ENCODE results near the gene SSU72.
"Not testable (repeated sequence)": the region's sequence is repeated elsewhere in the genome, so short reads cannot be mapped to it uniquely, and the experiment has no call there.

The SSU72 gene

DNA sequence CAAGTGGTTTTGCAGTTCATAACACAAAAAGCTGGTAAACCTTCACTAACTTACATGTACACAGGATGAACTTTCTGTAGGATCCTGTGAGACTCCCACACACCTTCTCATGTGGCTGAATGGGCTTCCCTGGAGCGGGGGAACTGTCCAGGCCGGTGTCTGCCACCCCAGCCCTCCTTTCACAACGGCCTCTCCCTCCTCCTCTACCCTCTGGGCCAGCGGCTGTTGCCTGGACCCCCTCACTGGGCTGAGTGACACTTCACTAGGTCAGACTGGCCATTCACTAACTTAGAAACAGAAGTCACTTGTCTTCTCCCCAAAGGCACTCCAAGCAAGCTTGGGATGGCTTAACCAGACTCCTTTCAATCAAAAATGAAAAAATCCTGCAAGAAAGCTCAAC lies 16.1 kb downstream of the SSU72 start:
- no peak for DNase-seq (ENCODE audit: low read depth)

DNA sequence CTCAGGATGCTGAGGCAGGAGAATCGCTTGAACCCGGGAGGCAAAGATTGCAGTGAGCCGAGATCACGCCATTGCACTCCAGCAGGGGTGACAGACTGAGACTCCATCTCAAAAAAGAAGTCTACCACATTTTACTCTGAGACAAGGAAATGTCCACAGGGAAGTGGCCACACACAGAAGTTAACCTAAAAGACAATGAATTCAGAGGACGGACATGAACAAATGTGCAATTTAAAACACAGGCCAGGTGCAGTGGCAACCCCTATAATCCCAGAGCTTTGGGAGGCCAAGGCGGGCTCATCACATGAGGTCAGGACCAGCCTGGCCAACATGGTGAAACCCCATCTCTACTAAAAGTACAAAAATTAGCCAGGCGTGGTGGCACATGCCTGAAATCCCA lies 17.0 kb downstream of the SSU72 start:
- DNase-seq (ENCODE audit: low read depth): not testable (repeated sequence)

DNA sequence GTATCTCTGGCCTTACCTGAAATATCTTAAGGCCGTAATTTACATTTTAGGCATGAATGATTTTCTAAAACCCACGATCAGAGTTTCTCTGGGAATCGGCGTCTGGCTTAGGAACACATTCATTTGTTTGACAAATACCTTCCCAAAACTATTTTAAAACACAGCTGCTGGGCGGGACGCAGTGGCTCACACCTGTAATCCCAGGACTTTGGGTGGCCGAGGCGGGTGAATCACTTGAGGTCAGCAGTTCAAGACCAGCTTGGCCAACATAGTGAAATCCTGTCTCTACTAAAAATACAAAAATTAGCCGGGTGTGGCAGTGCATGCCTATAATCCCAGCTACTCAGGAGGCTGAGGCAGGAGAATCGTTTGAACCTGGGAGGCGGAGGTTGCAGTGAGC lies 17.7 kb downstream of the SSU72 start:
- not testable (repeated sequence) for DNase-seq (ENCODE audit: low read depth)

DNA sequence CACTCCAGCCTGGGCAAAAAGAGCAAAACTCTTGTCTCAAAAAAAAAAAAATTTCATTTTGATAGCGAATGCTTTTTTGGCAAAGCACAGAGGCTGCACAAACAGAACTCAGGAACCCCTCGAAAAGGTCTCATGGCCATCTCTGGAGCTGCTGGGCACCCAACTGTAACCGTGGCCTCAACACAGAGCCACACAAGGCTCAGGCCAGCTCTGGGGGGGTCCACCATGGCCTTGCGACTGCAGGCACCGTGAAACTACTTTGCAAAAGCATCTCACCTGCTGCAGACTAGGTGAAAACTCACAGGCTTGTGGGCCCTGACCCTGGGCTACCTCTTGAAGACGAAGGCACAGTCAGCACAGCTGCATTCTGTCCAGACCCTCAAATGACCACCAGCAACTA lies 18.2 kb downstream of the SSU72 start:
- no peak for DNase-seq (ENCODE audit: low read depth)

DNA sequence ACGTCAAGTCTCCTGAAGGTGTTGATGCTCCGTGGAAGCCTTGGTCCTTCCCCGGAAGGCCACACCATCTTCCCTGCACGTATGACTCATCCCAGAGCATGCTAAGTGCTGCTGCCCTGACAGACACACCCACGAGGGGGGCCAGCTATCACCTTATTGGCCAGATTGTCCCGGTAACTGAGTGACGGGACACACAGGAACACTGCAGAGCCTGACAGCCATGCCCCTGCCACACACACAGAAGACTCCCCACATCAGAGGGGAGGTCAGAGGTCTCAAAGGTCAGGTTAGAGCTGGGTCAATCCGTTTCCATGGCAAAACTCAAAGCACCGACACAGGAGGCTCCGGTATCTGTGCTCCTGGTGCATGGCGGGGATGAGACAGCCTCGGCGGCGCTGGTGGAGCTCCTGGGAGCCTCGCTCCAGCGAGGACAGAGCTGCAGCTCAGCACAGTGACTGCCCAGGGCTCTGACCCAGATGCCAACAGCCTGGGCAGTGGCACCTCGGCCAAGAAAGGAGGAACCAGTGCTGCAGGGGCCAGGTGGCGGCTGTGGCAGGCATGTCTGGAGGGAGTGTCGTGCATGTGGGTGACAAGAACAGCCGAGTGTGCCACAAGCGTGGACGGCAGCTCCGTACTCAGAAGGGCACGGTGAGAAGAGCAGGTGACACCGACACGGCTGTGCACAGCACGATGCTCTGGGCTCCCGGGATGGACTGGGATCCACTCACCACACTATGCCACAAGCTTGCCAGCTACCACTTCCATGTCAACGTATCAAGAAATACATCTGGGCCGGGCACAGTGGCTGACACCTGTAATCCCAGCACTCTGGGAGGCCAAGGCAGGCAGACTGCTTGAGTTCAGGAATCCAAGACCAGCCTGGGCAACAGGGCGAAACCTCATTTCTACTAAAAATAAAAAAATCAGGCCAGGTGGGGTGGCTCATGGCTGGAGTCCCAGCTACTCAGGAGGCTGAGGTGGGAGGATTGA lies 19.4 kb downstream of the SSU72 start:
- DNase-seq (ENCODE audit: low read depth): no peak

DNA sequence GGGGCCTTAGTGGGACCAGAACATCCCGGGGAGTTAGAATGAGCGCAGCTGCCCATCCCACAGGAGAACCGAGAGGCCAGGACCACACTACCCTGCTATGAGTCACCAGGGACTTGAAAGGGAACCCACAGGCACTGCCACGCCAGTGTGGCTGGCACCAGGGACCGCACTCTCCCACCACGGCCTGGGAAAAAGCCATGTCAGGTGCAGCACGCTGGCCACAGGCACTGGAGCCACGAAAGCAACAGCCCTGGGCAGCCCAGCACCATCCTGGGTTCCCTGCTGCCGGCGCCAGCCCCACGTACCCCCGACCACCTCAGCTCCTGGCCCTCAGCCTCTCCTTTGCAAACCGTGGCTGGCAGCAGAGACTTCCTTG lies 20.1 kb downstream of the SSU72 start:
- no peak for DNase-seq (ENCODE audit: low read depth)

DNA sequence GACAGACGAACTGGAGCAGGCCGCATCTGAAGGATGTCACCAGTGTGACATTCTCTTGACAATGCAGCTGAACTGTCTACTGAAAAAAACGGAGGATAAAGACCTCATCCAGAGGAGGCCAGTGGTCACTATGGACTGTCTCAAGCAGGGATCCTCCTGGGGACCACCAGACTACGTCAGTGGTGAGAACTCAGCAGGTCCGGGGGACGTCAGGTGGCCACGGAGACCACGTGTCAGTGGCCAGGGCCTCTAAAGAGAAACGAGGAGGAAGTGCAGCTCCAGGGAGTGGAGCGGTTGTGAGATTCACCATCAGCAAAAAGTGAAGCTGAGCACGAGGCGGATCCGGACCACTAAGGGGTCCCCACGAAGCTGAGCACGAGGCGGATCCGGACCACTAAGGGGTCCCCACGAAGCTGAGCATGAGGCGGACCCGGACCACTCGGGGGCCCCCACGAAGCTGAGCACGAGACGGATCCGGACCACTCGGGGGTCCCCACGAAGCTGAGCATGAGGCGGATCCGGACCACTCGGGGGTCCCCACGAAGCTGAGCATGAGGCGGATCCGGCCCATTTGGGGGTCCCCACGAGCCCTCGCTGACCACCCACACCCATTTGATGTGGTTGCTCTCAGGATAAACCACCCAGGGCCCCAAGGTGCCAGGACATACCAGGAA lies 20.7 kb downstream of the SSU72 start:
- DNase-seq (ENCODE audit: low read depth): no peak

DNA sequence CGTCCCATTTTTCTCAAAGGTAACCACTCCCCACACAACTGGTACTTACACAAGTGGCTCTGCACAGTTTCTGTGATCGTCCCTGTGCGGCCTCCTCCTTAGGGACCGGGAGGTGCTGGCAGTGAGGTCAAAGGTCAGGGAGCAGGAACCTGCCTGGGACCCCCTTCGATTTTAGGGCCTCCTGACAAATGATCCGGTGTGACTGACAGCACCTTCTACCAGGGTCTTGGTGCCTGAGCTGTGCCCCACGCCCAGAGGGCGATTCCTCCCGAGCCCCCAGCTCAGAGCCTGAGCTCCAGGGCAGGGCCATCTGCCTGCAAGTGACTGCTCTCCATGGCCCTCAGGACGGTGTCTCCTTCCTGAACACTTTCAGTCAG lies 22.4 kb downstream of the SSU72 start:
- no peak for DNase-seq (ENCODE audit: low read depth)

DNA sequence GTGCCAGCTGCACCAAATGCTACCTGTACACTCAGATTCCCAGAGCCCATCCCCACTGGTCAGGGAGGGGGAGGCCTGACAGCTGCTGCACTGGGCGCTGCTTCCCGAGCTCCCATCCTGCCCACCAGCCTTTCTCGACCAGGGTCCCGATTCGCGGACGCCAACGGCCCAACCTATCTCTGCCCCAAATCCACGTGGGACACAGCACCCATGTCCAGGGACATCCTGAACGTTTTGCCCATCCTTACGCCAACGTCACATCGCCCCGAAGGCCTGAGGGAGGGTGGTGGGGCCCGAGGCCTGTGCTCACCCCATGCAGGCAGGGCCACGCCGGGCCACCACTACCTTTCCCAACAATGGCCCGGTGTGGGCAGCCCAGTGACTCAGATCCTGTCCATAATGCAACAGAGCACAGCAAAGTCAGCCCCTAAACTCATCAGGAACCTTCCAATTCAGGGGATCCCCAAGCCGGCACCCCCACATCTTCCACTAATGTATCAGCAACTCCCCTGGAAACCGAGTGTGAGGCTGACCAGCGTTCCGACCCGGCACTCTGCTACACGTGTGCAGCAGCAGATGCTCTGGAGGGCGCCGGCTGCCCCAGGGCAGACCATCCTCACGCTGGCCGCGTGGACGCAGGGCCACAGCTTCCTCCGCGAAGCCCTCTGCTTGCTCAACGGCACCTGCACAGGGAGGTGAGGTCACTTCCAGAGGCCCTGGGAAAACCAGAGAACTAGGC lies 23.0 kb downstream of the SSU72 start:
- DNase-seq (ENCODE audit: low read depth): no peak

DNA sequence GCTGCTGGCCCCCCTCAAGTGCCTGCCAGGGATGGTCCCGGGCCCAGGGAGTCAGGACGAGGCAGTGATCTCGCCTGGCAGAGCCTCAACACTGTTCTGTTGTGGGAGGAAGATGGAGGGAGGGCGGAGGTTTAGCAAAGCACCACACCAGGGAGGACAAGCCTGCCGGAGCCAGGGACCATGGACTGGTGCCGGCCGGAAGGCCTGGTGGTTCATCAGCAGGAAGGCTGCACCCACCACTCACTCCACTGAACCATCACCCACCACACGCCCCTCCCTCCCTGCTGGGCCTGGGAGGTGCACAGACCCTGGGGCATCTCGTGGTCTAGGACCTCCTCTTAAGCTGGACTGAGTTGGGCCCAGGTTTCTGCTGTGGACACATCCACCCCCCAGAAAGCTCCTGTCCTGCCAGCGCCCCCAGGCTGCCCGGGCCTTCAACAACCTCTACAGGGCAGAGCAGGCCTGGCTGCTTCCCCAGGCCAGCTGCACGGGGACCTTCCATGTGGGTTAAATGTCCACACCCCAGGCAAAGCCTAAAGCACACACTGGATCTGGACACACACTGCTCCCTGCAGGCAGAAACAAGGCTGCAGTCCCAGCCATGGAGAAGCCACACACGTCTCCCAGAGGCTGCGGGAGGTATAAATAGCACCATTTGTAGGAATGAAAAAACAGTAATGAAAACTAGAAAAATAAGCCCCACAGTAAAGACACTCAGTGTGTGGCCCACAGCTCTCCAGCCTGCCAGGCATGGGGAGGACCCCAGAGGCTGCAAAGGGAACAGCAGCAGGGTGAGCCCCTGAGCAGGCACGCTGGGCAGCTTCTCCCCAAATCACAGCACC lies 23.9 kb downstream of the SSU72 start:
- no peak for DNase-seq (ENCODE audit: low read depth)

DNA sequence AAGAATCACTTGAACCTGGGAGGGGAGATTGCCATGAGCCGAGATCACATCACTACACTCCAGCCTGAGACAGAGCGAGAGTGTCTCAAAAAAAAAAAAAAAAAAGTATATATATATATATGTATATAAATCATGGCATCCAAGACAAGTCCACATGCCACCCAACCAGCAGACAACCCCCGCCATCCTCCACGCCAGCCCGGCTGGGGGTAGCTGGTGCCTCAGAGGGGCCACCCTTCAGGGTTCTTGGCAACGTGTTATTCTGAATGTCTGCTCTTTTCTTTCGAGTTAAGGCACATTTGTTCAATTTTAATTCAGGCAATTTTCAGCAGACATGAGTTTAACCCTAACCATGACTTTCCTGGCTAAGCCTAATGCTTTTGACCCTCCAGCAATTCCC lies 24.6 kb downstream of the SSU72 start:
- no peak for DNase-seq (ENCODE audit: low read depth)

DNA sequence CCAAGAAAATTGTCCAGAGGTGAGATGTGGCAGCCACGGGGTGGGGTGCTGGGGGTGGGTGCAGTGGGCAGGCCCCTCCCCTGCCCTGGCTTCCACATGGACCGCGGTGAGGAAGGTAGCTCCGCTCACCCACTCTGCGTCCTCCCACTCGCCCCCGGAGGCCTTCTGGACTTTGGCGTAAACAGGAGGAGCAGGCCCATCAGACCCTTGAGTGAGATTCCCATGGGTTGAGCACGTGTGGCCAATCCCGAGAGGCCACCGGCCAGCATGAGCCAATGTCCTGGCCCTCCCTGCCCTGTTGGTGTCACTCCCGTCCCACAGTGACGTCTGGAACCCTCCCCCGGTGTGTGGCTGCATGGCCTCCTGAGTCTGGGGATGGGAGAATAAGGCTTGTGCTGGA lies 26.1 kb downstream of the SSU72 start:
- DNase-seq (ENCODE audit: low read depth): no peak

DNA sequence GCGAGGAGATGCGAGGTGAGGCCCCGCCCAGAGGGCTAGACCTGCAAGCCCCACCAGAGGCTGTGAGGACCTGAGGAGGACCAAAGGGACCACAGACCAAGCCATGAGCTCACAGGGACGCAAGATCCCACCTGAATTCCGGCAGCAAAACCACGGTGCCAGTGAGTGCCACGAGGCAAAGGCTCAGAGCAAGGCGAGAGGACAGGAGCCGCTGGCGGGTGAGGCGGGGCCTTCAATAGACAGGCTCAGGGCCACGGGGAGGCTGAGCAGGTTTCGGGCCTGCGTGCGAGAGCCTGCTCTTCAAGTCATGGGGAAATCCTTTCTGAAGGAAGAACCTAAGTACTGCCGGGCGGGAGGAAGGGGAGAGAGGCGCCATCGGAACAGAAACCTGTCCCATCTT lies 27.2 kb downstream of the SSU72 start:
- no peak for DNase-seq (ENCODE audit: low read depth)

DNA sequence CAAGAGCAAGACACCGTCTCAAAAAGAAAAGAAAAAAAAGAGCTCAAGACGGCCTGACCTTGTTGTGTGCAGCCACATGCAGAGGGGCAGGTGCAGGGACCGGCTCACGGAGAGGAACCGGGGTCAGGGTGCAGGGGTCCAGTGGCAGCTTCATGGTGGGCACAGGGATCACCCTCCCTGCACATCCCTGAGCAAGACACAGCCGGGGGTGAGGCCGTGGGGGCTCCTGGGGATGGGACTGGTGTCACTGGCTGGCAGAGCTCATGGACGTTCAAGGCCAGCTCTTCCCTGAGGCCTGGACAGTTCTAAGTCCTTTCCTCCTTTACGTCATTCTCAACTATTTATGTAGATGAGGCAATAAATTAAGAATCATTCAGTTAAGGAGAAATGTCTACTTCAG lies 27.7 kb downstream of the SSU72 start:
- DNase-seq (ENCODE audit: low read depth): no peak

DNA sequence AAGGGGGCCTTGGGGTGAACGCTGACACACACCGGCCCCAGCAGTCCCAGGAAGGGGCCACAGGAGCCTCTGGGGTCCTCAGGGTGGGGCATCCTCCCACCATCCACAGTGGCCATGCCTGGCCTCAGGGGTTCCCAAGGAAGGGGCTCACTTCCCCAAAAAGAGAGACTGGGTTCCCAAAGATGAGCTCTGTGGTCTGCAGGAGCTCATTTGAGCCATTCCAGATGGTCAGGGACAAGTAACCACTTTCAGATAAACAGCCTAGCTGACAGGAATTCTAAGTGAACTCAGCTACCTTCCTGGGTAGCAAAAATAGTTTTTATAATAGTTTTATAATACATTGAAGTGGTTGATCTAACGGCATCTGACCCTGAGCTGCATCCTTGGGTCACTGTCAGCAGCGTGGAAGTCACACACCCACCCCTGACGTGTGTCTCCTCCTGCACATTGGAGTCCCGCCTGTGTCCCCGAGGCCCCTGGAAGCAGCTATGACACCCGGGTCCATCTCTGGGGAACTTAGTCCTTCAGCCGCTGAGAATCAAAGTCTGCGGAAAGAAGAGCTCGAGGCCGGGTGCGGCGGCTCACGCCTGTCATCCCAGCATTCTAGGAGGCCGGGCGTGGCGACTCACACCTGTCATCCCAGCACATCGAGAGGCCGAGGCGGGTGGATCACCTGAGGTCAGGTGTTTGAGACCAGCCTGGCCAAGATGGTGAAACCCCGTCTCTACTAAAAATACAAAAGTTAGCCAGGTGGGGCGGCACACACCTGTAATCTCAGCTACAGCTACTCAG lies 28.5 kb downstream of the SSU72 start:
- DNase-seq (ENCODE audit: low read depth): no peak

DNA sequence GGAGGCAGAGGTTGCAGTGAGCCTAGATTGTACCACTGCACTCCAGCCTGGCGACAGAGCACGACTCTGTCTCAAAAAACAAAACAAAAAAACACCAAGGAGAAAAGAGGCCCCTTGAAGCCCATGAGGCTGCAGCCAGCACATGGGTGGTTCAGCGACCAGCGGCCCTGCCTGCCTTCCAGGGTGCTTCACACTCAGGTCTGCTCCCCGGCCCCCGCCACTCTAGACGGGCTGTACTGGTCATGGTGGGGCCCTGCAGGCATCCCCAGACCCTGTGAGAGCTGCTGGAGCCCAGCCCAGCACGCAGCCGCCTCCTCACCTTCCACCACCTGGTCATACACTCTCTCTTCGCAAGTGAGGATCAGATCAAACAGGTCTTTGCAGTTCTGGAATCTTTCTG lies 30.1 kb downstream of the SSU72 start:
- DNase-seq (ENCODE audit: low read depth): no peak

DNA sequence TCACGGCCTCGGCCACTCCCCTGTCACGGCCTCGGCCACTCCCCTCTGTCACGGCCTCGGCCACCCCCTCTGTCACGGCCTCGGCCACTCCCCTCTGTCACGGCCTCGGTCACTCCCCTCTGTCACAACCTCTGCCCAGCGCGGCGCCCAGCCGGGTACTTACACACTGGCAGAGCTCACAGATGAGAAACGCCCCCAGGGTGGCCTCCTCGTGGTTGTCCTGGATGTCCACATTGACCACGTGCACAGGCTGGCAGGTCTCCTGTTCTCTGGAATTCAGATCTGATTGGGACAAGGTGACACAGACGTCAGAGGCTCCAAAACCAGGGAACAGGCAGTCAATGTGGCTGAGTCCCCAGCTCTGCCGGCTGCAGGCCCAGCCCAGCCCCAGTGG lies 31.0 kb downstream of the SSU72 start:
- no peak for DNase-seq (ENCODE audit: low read depth)

DNA sequence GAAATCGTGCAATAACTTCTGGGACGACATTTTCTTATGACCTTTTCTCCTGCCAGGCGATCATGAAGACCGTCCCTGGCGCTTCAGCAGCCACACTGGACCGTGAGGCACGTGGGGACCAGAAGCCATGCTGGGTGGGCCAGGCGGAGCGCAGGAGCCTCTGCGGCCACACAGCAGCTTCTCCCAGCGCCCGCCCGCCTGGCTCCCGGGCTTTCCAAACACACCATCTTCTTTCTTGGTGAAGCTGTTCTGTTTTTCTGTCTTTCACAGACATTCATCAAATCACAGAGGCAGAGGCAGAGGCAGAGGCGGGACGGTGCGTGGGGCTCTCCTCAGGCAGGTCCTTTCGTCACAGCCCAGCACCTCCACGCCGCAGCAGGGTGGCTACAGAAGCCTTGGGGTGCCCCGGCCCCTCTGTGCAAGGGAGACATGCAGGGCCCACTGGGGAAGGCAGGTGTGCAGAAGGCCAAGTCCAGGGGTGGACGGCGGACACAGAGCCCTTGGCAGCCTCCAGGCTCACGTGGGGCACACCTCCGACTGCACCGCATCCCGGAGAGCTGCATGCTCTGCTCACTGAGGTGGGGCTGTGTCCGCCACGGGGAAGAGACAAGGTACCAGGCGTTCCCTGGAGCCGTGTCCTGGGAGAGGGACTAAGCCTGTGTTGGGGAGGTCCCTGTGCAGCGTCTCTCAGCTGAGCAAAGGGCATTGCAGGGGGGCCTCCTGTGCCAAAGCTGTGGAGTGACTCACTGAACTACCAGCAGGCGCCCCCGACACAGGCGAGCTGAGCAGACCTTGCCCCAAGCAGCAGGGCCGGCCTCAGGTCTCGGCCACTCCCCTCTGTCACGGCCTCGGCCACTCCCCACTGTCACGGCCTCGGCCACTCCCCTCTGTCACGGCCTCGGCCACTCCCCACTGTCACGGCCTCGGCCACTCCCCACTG lies 31.6 kb downstream of the SSU72 start:
- no peak for DNase-seq (ENCODE audit: low read depth)

DNA sequence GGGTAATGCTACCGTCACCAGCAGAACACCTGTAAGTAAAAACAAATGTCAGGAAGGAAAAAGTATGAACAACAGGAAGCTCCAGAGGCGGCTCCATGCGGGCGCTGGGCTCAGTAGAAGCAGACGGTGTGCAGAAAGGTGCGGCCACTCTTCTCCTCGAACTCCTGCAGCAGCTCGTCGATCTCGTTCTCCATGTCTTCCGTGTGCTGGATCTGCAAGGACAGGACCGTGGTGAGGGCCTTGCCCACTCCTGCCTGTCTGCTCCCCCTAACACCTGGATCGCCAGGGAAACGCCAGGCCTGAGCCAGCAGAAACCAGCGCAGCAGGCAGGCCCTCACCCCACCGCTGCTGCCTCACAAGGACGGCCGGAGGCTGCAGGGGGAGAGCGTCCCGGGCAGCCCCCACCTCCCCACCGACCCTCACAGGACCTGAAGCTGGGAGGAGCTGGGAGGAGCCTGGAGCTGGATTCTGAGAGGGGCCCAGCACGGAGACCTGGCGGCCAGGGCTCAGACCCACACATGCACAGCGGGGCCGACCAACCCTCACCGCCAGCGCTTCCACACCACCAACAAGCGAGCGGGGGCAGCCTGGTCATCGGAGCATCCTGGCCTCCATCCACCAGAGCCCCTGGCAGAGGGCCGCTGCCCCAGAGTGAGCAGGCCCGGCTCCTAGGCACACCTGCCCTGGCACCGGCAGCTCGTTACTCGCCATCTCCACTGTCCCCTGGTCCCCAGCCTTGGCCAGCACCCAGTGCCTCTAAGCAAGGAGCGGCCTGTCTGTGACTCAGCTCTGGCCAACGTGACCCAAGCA lies 32.5 kb downstream of the SSU72 start:
- DNase-seq (ENCODE audit: low read depth): no peak
